ENCODE data around the gene ISLR.
A peak's percentile ranks its signal among the peaks of the same experiment; 100 is the strongest.

The ISLR gene

DNA sequence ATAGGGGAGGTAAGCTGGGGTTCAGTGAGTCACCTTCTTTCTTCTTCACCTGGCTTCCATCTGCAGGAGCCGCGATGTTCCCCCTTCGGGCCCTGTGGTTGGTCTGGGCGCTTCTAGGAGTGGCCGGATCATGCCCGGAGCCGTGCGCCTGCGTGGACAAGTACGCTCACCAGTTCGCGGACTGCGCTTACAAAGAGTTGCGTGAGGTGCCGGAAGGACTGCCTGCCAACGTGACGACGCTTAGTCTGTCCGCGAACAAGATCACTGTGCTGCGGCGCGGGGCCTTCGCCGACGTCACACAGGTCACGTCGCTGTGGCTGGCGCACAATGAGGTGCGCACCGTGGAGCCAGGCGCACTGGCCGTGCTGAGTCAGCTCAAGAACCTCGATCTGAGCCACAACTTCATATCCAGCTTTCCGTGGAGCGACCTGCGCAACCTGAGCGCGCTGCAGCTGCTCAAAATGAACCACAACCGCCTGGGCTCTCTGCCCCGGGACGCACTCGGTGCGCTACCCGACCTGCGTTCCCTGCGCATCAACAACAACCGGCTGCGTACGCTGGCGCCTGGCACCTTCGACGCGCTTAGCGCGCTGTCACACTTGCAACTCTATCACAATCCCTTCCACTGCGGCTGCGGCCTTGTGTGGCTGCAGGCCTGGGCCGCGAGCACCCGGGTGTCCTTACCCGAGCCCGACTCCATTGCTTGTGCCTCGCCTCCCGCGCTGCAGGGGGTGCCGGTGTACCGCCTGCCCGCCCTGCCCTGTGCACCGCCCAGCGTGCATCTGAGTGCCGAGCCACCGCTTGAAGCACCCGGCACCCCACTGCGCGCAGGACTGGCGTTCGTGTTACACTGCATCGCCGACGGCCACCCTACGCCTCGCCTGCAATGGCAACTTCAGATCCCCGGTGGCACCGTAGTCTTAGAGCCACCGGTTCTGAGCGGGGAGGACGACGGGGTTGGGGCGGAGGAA lies 40.5 kb upstream of the ISLR start:
- TF ChIP-seq, protein P1, sequence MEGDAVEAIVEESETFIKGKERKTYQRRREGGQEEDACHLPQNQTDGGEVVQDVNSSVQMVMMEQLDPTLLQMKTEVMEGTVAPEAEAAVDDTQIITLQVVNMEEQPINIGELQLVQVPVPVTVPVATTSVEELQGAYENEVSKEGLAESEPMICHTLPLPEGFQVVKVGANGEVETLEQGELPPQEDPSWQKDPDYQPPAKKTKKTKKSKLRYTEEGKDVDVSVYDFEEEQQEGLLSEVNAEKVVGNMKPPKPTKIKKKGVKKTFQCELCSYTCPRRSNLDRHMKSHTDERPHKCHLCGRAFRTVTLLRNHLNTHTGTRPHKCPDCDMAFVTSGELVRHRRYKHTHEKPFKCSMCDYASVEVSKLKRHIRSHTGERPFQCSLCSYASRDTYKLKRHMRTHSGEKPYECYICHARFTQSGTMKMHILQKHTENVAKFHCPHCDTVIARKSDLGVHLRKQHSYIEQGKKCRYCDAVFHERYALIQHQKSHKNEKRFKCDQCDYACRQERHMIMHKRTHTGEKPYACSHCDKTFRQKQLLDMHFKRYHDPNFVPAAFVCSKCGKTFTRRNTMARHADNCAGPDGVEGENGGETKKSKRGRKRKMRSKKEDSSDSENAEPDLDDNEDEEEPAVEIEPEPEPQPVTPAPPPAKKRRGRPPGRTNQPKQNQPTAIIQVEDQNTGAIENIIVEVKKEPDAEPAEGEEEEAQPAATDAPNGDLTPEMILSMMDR (IDR thresholded peaks at IDR 0.05; ENCODE audit: insufficient read depth, low read length, missing control alignments), result no peak
- DNase-seq (ENCODE audit: low read depth, low spot score), result no peak
- no peak overlapping the region for H3K4me3 ChIP-seq (ENCODE audit: low read depth, low read length)
- CTCF ChIA-PET, result interaction anchor here (0.6 to 3.5 kb wide), 8 partner anchors 10 to 188 kb away, joined by 4 to 42 read pairs (median 6); no protein-coding TSS in a partner anchor
- POLR2A ChIA-PET, result no interaction called here

DNA sequence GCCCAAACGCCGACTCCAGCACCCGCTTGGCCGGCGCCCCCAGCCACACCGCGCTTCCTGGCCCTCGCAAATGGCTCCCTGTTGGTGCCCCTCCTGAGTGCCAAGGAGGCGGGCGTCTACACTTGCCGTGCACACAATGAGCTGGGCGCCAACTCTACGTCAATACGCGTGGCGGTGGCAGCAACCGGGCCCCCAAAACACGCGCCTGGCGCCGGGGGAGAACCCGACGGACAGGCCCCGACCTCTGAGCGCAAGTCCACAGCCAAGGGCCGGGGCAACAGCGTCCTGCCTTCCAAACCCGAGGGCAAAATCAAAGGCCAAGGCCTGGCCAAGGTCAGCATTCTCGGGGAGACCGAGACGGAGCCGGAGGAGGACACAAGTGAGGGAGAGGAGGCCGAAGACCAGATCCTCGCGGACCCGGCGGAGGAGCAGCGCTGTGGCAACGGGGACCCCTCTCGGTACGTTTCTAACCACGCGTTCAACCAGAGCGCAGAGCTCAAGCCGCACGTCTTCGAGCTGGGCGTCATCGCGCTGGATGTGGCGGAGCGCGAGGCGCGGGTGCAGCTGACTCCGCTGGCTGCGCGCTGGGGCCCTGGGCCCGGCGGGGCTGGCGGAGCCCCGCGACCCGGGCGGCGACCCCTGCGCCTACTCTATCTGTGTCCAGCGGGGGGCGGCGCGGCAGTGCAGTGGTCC lies 39.7 kb upstream of the ISLR start:
- ChIA-PET CTCF (interaction anchor here (0.7 to 3.5 kb wide), 29 partner anchors 8 to 187 kb away, joined by 3 to 42 read pairs (median 3); no protein-coding TSS in a partner anchor), POLR2A (no interaction called here)
- no peak overlapping the region for H3K4me3 ChIP-seq (ENCODE audit: low read depth, low read length)
- no peak for DNase-seq (ENCODE audit: low read depth, low spot score)
- TF ChIP-seq, protein P1 (IDR thresholded peaks at IDR 0.05; ENCODE audit: insufficient read depth, low read length, missing control alignments), result no peak

DNA sequence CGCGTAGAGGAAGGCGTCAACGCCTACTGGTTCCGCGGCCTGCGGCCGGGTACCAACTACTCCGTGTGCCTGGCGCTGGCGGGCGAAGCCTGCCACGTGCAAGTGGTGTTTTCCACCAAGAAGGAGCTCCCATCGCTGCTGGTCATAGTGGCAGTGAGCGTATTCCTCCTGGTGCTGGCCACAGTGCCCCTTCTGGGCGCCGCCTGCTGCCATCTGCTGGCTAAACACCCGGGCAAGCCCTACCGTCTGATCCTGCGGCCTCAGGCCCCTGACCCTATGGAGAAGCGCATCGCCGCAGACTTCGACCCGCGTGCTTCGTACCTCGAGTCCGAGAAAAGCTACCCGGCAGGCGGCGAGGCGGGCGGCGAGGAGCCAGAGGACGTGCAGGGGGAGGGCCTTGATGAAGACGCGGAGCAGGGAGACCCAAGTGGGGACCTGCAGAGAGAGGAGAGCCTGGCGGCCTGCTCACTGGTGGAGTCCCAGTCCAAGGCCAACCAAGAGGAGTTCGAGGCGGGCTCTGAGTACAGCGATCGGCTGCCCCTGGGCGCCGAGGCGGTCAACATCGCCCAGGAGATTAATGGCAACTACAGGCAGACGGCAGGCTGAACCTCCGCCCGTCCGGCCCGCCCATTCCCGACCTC lies 39.0 kb upstream of the ISLR start:
- ChIA-PET CTCF (interaction anchor here (0.7 to 3.5 kb wide), 29 partner anchors 8 to 187 kb away, joined by 3 to 42 read pairs (median 3); no protein-coding TSS in a partner anchor), POLR2A (no interaction called here)
- no peak for DNase-seq (ENCODE audit: low read depth, low spot score)
- TF ChIP-seq, protein P1 (IDR thresholded peaks at IDR 0.05; ENCODE audit: insufficient read depth, low read length, missing control alignments), result peak; percentile 68
- no peak overlapping the region for H3K4me3 ChIP-seq (ENCODE audit: low read depth, low read length)

DNA sequence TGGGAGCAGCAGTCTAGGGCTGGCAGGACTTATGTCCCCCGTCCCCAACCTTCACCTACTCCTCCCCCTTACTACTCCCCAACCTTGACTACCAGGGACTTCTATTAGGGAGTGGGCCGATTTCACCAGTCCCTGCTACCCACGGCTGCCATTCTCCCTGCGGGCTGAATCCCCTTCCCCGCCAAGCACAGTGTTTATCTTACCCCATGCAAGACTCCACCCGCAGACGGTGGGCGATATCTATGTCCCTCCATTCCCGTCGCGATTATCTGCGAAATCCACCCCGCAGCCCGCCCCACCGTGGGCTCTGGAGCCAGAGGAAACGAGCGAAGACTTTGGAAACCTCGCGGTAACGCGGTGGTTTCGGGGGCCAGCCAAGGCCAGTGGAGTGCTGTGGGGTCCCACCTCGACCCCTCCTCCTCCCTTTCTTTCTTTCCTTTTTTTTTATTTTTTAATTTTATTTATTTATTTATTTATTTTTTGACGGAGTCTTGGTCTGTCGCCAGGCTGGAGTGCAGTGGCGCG lies 38.4 kb upstream of the ISLR start:
- TF ChIP-seq, protein P1 (IDR thresholded peaks at IDR 0.05; ENCODE audit: insufficient read depth, low read length, missing control alignments), result no peak
- no peak for DNase-seq (ENCODE audit: low read depth, low spot score)
- ChIA-PET POLR2A (interaction anchor here (0.7 kb wide), 1 partner anchor 22 kb away, joined by 3 read pairs; no protein-coding TSS in a partner anchor), CTCF (interaction anchor here (1.0 to 3.5 kb wide), 18 partner anchors 8 to 186 kb away, joined by 3 to 42 read pairs (median 5); no protein-coding TSS in a partner anchor)
- no peak overlapping the region for H3K4me3 ChIP-seq (ENCODE audit: low read depth, low read length)

DNA sequence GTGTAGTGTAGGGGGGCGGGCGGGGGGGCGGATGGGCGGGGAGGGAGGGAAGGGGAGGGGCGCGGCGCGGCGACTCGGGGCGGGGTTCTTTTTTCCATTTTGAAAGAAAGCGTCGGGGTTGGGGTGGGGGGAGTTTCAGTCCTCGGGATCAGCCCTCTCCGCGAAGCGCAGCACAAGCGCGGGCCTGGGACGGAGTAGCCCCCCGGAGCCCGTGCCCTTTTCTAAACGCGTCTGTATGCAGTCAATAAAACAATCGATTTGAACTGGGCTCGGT lies 37.0 kb upstream of the ISLR start:
- ChIA-PET POLR2A (no interaction called here), CTCF (interaction anchor here (1.0 to 3.5 kb wide), 4 partner anchors 22 to 185 kb away, joined by 3 to 42 read pairs (median 6); no protein-coding TSS in a partner anchor)
- H3K4me3 ChIP-seq (ENCODE audit: low read depth, low read length), result peak overlapping the region; percentile 56
- no peak for DNase-seq (ENCODE audit: low read depth, low spot score)
- TF ChIP-seq, protein P1 (IDR thresholded peaks at IDR 0.05; ENCODE audit: insufficient read depth, low read length, missing control alignments), result no peak
